ENCODE results near the gene MMAA. TPM values are rescaled to one million over a fixed set of nuclear protein-coding genes. Genes with fewer than 3 reads are reported as not detected.
"Not testable (repeated sequence)": the region's sequence is repeated elsewhere in the genome, so short reads cannot be mapped to it uniquely, and the experiment has no call there.

MMAA gene
- total and polyA plus RNA-seq, 4 donors, result 6.5 to 14.0 (median 8.9) TPM

GRCh38 chr4:145583191-145584055, 35.8 kb upstream of the MMAA start:
- ATAC-seq (ENCODE audit: insufficient read depth, low FRiP score), result no peak
- Histone ChIP-seq H3K27me3 (ENCODE audit: control insufficient read depth in 3 of 3, insufficient read depth in 3 of 3, low read length in 2 of 3) (no peaks in the 10 kb centered on the region), H3K9me3 (ENCODE audit: control insufficient read depth in 4 of 4, insufficient read depth in 3 of 4, low read length in 3 of 4) (no peaks in the 10 kb centered on the region), H3K27ac (ENCODE audit: low read depth in 1 of 2, low read length in 1 of 2) (no peak overlapping the region), H3K36me3 (ENCODE audit: control insufficient read depth in 4 of 4, insufficient read depth in 4 of 4, low read length in 4 of 4) (no peaks in the 10 kb centered on the region), H3K4me3 (no peak overlapping the region), H3K4me1 (ENCODE audit: control insufficient read depth in 5 of 5, insufficient read depth in 5 of 5, low read length in 5 of 5) (no peaks in the 10 kb centered on the region), H3K9ac (ENCODE audit: insufficient read depth in 1 of 2, low read length in 2 of 2) (no peak overlapping the region)
- no peak for TF ChIP-seq CTCF (IDR thresholded peaks at IDR 0.05; ENCODE audit: control extremely low read depth, extremely low read depth)
- 81 to 87% methylated on average over 6 of the region's 6 CpGs for WGBS, 2 donors
- no peak for DNase-seq

GRCh38 chr4:145587088-145587754, 32.0 kb upstream of the MMAA start:
- Histone ChIP-seq H3K9me3 (ENCODE audit: control insufficient read depth in 4 of 4, insufficient read depth in 3 of 4, low read length in 3 of 4) (no peaks in the 10 kb centered on the region), H3K36me3 (ENCODE audit: control insufficient read depth in 4 of 4, insufficient read depth in 4 of 4, low read length in 4 of 4) (no peaks in the 10 kb centered on the region), H3K4me3 (no peak overlapping the region), H3K4me1 (ENCODE audit: control insufficient read depth in 5 of 5, insufficient read depth in 5 of 5, low read length in 5 of 5) (no peaks in the 10 kb centered on the region), H3K27ac (ENCODE audit: low read depth in 1 of 2, low read length in 1 of 2) (no peak overlapping the region), H3K27me3 (ENCODE audit: control insufficient read depth in 3 of 3, insufficient read depth in 3 of 3, low read length in 2 of 3) (no peaks in the 10 kb centered on the region), H3K9ac (ENCODE audit: insufficient read depth in 1 of 2, low read length in 2 of 2) (no peak overlapping the region)
- ATAC-seq (ENCODE audit: insufficient read depth, low FRiP score) (no peak), DNase-seq (no peak)
- no peak for TF ChIP-seq CTCF (IDR thresholded peaks at IDR 0.05; ENCODE audit: control extremely low read depth, extremely low read depth)
- 58 to 59% methylated on average over 3 of the region's 3 CpGs for WGBS, 2 donors

- DNase-seq; H3K4me3 ChIP-seq; ATAC-seq (ENCODE audit: insufficient read depth, low FRiP score); H3K27ac ChIP-seq (ENCODE audit: low read depth in 1 of 2, low read length in 1 of 2); H3K36me3 ChIP-seq (ENCODE audit: control insufficient read depth in 4 of 4, insufficient read depth in 4 of 4, low read length in 4 of 4); H3K27me3 ChIP-seq (ENCODE audit: control insufficient read depth in 3 of 3, insufficient read depth in 3 of 3, low read length in 2 of 3); H3K9me3 ChIP-seq (ENCODE audit: control insufficient read depth in 4 of 4, insufficient read depth in 3 of 4, low read length in 3 of 4); H3K9ac ChIP-seq (ENCODE audit: insufficient read depth in 1 of 2, low read length in 2 of 2); H3K4me1 ChIP-seq (ENCODE audit: control insufficient read depth in 5 of 5, insufficient read depth in 5 of 5, low read length in 5 of 5): not testable (repeated sequence)
- WGBS, 2 donors, result 83 to 88% methylated on average over 2 of the region's 2 CpGs
Measured at GRCh38 chr4:145589381-145589780, 29.8 kb upstream of the MMAA start.

- ATAC-seq (ENCODE audit: insufficient read depth, low FRiP score), result no peak
- no peaks in the 10 kb centered on the region for H3K9me3 ChIP-seq (ENCODE audit: control insufficient read depth in 4 of 4, insufficient read depth in 3 of 4, low read length in 3 of 4)
Measured at GRCh38 chr4:145589916-145590702, 29.1 kb upstream of the MMAA start.

More at GRCh38 chr4:145589916-145590702, 29.1 kb upstream of the MMAA start:
- Histone ChIP-seq H3K27ac (ENCODE audit: low read depth in 1 of 2, low read length in 1 of 2) (no peak overlapping the region), H3K9ac (ENCODE audit: insufficient read depth in 1 of 2, low read length in 2 of 2) (no peak overlapping the region), H3K4me3 (no peak overlapping the region), H3K4me1 (ENCODE audit: control insufficient read depth in 5 of 5, insufficient read depth in 5 of 5, low read length in 5 of 5) (no peaks in the 10 kb centered on the region), H3K27me3 (ENCODE audit: control insufficient read depth in 3 of 3, insufficient read depth in 3 of 3, low read length in 2 of 3) (no peaks in the 10 kb centered on the region), H3K36me3 (ENCODE audit: control insufficient read depth in 4 of 4, insufficient read depth in 4 of 4, low read length in 4 of 4) (no peaks in the 10 kb centered on the region)
- DNase-seq, result no peak
- 84 to 90% methylated on average over 3 of the region's 3 CpGs for WGBS, 2 donors
- TF ChIP-seq CTCF (IDR thresholded peaks at IDR 0.05; ENCODE audit: control extremely low read depth, extremely low read depth), result no peak

Measured in lung (tissue), 12 donors.